Ishikawa (cell line): ENCODE measurements around the gene NR5A2.

ENCODE experiments used
- CEBPB ChIP-seq: IDR thresholded peaks from 2 replicates; pipeline ENCODE4 v1.6.1; 2012
- CREB1 ChIP-seq: IDR thresholded peaks from 2 replicates; pipeline ENCODE4 v1.6.1; 2012; ENCODE audit warnings: low read depth
- FOXM1 ChIP-seq: IDR thresholded peaks from 2 replicates; pipeline ENCODE4 v1.6.1; 2012; ENCODE audit warnings: low read depth, borderline replicate concordance
- MAX ChIP-seq: IDR thresholded peaks from 2 replicates; pipeline ENCODE4 v1.6.1; 2012
- TAF1 ChIP-seq: IDR thresholded peaks from 2 replicates; pipeline ENCODE4 v1.6.1; 2012; ENCODE audit warnings: low read depth, mild to moderate bottlenecking
- ZBTB7A ChIP-seq: IDR thresholded peaks from 2 replicates; pipeline ENCODE4 v1.6.1; 2012; ENCODE audit warnings: low read depth

DNA sequence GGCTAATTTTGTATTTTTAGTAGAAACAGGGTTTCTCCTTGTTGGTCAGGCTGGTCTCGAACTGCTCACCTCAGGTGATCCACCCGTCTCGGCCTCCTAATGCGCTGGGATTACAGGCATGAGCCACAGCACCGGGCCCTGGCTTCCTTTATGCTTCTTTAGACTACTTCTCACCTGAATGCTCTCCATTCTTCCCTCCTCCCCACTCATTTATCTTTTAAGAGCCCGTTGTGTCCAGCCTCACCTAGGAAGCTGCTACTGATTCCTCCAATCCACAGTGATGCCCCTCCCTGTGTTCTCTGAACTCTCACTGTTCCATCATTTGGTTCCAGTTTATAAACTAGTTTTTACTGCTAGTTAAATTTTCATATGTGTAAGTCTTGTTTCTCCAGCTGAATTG lies 44.9 kb upstream of the NR5A2 start:
- TF ChIP-seq ZBTB7A (no peak), TAF1 (no peak), CEBPB (no peak), FOXM1 (no peak), CREB1 (no peak), MAX (no peak)
